Endometrial microvascular endothelial cells (primary cell): Measurements from ENCODE around the gene KNDC1. TPM values are rescaled to one million over a fixed set of nuclear protein-coding genes. Genes with fewer than 3 reads are reported as not detected.
"Not testable (repeated sequence)": the region's sequence is repeated elsewhere in the genome, so short reads cannot be mapped to it uniquely, and the experiment has no call there.

Experiments used
- in situ Hi-C: cut with HindIII; loops from 2 replicates; pipeline ENCODE4 v1.10.0; 2017; ENCODE audit warnings: low sequenced_read_pairs, low pct_unique_long_range_greater_than_20kb; ENCODE audit errors: inconsistent ontology term
- total RNA-seq: library from RNA; depleted of rRNA; stranded (reverse); fragments of >200 nt; gene quantifications from one replicate; pipeline ENCODE4 v1.2.3, GENCODE V29; 2015; ENCODE audit errors: inconsistent ontology term

KNDC1 gene
- total RNA-seq, 1 donor from 2014 or later, result not detected

GRCh38 chr10:133167693-133168616 lies 7.9 kb downstream of the KNDC1 start:
- in situ Hi-C loops, result loop anchor here (25.0 kb wide), 2 partner anchors 131 to 231 kb away; partner anchors contain the start of gene CFAP46

- in situ Hi-C loops, result loop anchor here (25.0 kb wide), 2 partner anchors 131 to 231 kb away; partner anchors contain the start of gene CFAP46
Measured at GRCh38 chr10:133168617-133169031, 8.6 kb downstream of the KNDC1 start.

- in situ Hi-C loops, result loop anchor here (25.0 kb wide), 2 partner anchors 132 to 232 kb away; partner anchors contain the start of gene CFAP46
Measured at GRCh38 chr10:133169173-133169947, 9.3 kb downstream of the KNDC1 start.

- in situ Hi-C loops, result loop anchor here (25.0 kb wide), 2 partner anchors 133 to 233 kb away; partner anchors contain the start of gene CFAP46
Measured at GRCh38 chr10:133170092-133170491, 10.1 kb downstream of the KNDC1 start.

- in situ Hi-C loops, result loop anchor here (25.0 kb wide), 2 partner anchors 137 to 237 kb away; partner anchors contain the start of gene CFAP46
Measured at GRCh38 chr10:133173860-133174640, 14.0 kb downstream of the KNDC1 start.

- in situ Hi-C loops, result loop anchor here (25.0 kb wide), 2 partner anchors 137 to 237 kb away; partner anchors contain the start of gene CFAP46
Measured at GRCh38 chr10:133174689-133175263, 14.8 kb downstream of the KNDC1 start.

GRCh38 chr10:133175624-133176023 lies 15.6 kb downstream of the KNDC1 start:
- in situ Hi-C loops, result not testable (repeated sequence)

GRCh38 chr10:133176546-133176945 lies 16.5 kb downstream of the KNDC1 start:
- in situ Hi-C loops, result no loop called here

GRCh38 chr10:133177380-133178157 lies 17.6 kb downstream of the KNDC1 start:
- in situ Hi-C loops, result no loop called here

GRCh38 chr10:133178357-133179127 lies 18.5 kb downstream of the KNDC1 start:
- in situ Hi-C loops, result no loop called here

GRCh38 chr10:133179128-133179520 lies 19.1 kb downstream of the KNDC1 start:
- in situ Hi-C loops, result no loop called here

- in situ Hi-C loops, result no loop called here
Measured at GRCh38 chr10:133179651-133180050, 19.6 kb downstream of the KNDC1 start.

- in situ Hi-C loops, result no loop called here
Measured at GRCh38 chr10:133180192-133180964, 20.4 kb downstream of the KNDC1 start.

- in situ Hi-C loops, result no loop called here
Measured at GRCh38 chr10:133180965-133181639, 21.1 kb downstream of the KNDC1 start.

GRCh38 chr10:133182190-133182589 lies 22.2 kb downstream of the KNDC1 start:
- in situ Hi-C loops, result no loop called here
